ENCODE measurements around the gene APBB2.

GRCh38 chr4:41175794-41176193, 38.5 kb downstream of the APBB2 start:
- TF ChIP-seq ZNF274 (IDR thresholded peaks at IDR 0.05; ENCODE audit: low read depth, low read length): no peak
- TF ChIP-seq YY1 (IDR thresholded peaks at IDR 0.05; ENCODE audit: insufficient read depth, insufficient read length): no peak
